ENCODE data around the gene PTPN14. TPM values are rescaled to one million over a fixed set of nuclear protein-coding genes. Genes with fewer than 3 reads are reported as not detected.

The PTPN14 gene
- polyA plus RNA-seq, 1 donor: 12.8 TPM

GRCh38 chr1:214391873-214392645 is 159.3 kb downstream of the PTPN14 start:
- no peak for DNase-seq

GRCh38 chr1:214389734-214390133 is 161.7 kb downstream of the PTPN14 start:
- no peak for DNase-seq

DNA sequence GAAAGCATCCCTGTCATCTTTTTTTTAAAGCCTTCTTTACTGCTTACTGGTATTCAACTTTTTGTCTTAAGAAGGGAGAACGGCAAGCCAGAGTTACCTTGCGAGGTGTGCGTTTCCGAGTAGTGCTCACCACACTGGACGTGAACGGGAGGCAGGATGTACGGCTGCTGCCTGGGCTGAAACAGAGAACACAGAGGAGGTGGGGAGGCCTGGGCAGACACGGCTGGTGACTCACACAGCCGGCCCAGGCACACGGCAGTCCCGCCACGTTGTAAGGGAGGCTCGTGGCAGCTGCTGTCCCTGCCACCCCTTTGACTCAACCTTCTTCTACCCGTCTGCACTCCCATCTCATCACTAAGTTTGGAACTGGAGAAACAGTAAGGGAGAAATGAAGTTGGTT is 164.7 kb downstream of the PTPN14 start:
- DNase-seq: no peak

GRCh38 chr1:214386333-214386732 is 165.1 kb downstream of the PTPN14 start:
- no peak for DNase-seq

DNA sequence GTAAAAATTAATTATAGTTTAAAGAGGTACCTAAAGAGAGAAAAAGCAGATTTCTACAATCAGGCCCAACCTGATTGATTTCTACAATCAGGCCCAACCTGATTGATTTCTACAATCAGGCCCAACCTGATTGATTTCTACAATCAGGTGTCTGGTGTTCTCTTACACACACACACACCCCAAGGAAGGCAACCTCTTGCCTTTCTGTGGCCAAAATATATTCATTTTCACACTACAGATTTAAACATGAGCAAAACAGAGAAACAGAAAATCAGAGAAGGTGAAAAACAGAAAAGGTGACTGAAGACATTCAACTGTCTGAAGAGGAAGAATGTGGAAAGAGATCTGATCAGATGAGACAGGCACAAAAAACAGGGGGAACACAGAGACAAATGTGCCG is 166.0 kb downstream of the PTPN14 start:
- no peak for DNase-seq

- no peak for DNase-seq
Measured at GRCh38 chr1:214384373-214385079, 166.9 kb downstream of the PTPN14 start.

- DNase-seq: no peak
Measured at GRCh38 chr1:214383381-214384372, 167.7 kb downstream of the PTPN14 start.

DNA sequence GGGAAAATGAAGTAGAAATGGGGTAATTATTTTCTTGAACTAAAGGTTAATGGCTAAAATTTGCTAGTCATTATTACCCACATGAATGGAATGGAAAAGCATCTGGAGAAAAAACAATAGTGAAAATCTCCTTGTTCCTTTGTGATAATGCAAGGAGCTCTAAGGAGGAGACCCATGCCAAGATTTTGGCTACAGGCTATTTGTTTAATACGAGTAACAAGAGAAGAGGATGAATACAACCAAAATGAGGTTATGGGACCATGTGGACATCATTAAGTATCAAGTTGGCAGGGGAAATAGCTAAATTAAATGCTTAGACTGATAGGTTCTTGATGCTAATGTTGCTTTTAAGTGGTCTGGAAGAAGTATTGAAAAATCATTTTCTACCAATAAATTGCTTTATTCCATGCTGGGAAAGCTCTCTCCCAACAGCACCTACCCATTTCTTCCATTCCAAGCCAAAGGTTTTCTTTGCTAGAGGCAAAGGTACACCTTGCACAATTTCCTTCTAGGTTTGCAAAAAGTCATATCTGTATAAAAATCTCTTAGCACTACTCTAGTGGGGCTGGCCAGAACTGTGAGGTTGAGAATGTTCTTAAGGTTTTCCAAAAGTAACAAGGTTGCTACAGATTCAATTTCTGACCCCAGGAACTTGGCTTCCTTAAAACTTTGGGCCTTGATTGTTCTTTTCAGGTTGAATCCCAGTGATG is 170.3 kb downstream of the PTPN14 start:
- DNase-seq: no peak

- no peak for DNase-seq
Measured at GRCh38 chr1:214380396-214380795, 171.0 kb downstream of the PTPN14 start.

GRCh38 chr1:214379236-214379970 is 172.0 kb downstream of the PTPN14 start:
- DNase-seq: no peak

- DNase-seq: no peak
Measured at GRCh38 chr1:214378492-214378891, 172.9 kb downstream of the PTPN14 start.

GRCh38 chr1:214377886-214378285 is 173.5 kb downstream of the PTPN14 start:
- no peak for DNase-seq

- DNase-seq: no peak
Measured at GRCh38 chr1:214377485-214377884, 173.9 kb downstream of the PTPN14 start.

GRCh38 chr1:214372092-214372491 is 179.3 kb downstream of the PTPN14 start:
- DNase-seq: no peak

GRCh38 chr1:214370615-214371014 is 180.8 kb downstream of the PTPN14 start:
- no peak for DNase-seq

GRCh38 chr1:214369364-214369763 is 182.0 kb downstream of the PTPN14 start:
- no peak for DNase-seq

DNA sequence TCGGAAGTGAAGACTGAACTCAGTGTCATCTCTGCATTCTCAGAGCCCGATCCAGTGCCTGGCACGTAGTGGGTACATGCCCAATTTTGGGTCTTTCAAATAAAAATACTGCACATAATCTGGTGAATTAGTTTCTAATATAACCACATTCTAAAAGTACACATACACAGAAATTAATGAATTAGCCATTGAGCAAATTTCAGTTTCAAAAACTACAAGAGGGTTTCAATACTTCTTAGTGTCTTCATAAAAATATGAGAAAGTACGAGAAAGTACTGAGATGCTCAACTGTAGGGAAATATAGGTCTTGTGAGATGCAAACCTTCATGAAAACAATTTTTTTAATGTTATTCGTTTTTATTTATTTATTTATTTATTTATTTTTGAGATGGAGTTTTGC is 183.6 kb downstream of the PTPN14 start:
- no peak for DNase-seq

GRCh38 chr1:214364786-214365295 is 186.6 kb downstream of the PTPN14 start:
- DNase-seq: no peak

DNA sequence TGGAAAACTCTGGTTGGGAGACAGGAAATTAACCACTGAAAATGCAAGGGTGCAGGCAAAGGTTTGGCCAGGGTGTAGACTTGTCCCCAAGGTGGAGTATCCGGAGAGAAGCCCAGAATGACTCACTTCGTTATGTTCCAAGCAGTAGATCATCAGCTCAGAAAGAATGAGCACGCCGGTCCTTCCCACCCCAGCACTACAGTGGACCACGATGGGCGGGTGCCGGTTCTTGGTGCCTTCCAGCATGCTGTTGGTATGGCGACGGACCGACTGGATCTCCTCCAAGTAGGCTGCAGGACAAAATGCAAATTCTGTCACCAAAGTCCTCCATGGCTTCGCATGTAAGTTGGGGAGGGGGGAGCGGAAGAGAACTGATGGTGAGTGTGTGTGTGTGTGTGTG is 187.0 kb downstream of the PTPN14 start:
- peak; percentile 26 for DNase-seq

GRCh38 chr1:214363386-214363785 is 188.0 kb downstream of the PTPN14 start:
- DNase-seq: no peak

GRCh38 chr1:214362188-214362882 is 189.1 kb downstream of the PTPN14 start:
- no peak for DNase-seq

Measured in hindlimb muscle (tissue), 1 donor.